CD4-positive, alpha-beta T cell treated with Interleukin-4 for 1 hour (primary cell): ENCODE results near the gene LRRC73.
"Not testable (repeated sequence)": the region's sequence is repeated elsewhere in the genome, so short reads cannot be mapped to it uniquely, and the experiment has no call there.

Experiments
- DNase-seq, 2 donors: peaks; one replicate each; pipeline ENCODE4 v3.0.0-alpha.2; 2020 to 2022

LRRC73 gene

DNA sequence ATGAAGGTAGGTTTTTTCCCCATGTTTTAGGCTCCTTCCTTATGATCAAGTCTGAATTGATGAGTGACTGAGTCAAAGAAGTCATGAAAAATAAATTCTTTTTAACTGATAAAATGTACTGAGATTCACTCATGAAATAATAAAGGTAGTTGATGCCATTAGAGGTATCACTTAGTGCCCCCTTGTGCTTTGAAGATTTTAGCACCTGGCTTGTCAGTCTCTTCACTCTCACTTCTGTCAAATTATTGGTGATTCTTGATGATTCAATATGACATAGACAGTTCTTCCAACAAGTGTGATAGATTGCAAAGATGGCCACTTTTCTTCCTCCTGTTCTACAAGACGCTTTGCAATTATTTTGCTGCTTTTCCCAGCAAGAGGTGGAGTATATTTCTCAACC is 50.6 kb downstream of the LRRC73 start:
- no peak for DNase-seq

DNA sequence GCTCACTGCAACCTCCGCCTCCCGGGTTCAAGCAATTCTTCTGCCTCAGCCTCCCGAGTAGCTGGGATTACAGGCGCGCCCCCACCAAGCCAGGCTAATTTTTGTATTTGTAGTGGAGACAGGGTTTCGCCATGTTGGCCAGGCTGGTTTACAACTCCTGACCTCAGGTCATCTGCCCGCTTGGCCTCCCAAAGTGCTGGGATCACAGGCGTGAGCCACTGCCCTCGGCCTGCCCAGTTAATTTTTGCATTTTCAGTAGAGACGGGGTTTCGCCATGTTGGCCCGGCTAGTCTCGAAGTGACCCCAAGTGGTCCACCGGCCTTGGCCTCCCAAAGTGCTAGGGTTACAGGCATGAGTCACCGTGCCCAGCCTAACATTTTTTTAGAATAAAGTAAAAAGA is 52.0 kb downstream of the LRRC73 start:
- DNase-seq = not testable (repeated sequence)

DNA sequence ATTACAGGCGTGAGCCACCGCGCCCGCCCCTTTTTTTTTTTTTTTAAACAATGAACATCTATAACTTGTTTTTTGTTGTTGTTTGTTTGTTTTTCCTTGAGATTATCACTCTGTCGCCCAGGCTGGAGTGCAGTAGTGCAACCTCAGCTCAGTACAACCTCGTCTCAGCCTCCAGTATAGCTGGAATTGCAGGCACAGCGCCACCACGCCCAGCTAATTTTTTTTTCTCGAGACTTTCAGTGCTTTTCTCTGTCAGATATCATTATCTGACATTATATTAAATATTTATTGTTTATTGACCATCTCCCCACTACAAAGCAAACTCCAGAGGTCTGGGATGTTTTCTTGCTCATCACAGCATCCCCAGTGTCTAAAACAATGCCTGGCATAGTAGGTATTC is 52.5 kb downstream of the LRRC73 start:
- DNase-seq = no peak
